Stimulated activated CD4-positive, alpha-beta T cell treated with anti-CD3 and anti-CD28 coated beads, Interleukin-1b, Interleukin-23, amount 100 ng/mL, for 1 hour (primary cell): Measurements from ENCODE around the gene NDC80.
"Not testable (repeated sequence)": the region's sequence is repeated elsewhere in the genome, so short reads cannot be mapped to it uniquely, and the experiment has no call there.

Experiments used
- DNase-seq, 2 donors: peaks; one replicate each; pipeline ENCODE4 v3.0.0-alpha.2; 2020; ENCODE audit warnings: low read depth in 2 of 2

NDC80 gene

DNA sequence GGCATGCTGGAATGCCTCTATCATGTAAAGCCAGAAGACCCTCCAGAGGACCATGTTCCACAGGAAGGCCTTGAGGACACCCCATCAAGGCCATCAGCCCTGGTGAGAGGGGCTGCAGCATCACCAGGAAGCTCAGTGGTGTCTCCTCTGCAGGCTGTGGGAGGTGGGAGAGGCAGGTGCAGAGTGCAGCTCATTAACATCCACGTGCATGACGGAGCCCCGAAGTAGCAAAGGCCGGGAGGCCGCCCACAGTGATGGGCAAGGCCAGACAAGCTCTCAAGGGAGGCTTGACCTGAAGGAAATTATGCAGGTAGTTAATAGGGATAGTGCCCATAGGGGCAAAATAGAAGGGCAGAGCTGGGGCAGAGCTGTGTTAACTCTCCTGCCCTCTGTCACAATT is 53.9 kb downstream of the NDC80 start:
- no peak for DNase-seq

DNA sequence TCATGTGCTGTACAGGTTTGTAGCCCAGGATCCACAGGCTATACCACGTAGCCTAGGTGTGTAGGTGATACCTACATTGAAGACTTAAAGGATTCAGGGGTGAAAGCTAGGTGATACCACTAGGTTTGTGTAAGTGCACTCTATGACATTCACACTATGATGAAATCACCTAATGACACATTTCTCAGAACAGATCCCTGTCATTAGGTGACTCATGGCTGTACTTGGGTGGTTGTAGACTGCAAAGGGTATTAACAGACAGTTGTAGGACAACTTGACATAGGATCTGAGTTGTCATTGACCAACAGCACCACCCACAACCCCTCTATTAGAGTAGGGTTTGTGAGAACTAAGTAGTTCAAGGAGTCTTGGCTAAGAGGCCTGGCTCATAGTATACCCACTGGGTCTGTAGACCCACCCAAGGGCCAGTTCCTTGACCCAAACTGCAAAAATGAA is 56.5 kb downstream of the NDC80 start:
- DNase-seq, result no peak

DNA sequence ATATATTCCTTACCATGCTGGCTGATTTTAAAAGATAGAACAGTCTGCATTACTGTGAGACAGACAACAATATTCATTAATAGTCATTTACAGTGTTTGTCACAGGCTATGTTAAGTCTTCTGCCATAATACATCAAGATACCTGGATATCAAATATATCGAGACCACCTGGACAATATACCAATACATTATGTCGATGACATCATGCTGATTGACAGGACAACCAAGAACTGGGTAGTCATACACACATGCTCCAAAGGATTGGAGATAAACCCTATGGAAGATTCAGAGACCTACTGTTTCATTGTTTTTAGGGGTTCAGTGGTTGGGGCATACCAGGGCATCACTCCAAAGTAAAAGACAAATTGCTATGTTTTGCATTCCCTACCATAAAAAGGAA is 57.6 kb downstream of the NDC80 start:
- DNase-seq, result no peak

DNA sequence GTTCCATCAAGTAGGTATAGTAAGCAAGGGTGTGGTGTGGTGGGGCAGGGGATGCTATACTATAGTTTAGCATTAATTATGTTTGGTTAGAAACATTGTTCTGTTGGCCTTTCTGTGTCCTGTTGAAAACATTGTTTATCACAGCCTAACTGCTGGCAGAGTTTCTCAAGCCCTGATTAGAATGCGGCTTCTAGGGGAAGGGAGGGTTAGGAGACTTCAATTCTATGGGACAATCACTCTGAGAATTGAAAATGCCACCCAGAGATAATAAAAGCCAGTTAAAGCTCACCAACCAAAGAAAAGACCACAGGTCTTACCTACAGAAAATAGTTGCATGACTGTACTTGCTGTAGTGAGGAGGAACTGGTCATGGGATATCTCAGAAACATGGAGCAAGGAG is 64.2 kb downstream of the NDC80 start:
- no peak for DNase-seq

DNA sequence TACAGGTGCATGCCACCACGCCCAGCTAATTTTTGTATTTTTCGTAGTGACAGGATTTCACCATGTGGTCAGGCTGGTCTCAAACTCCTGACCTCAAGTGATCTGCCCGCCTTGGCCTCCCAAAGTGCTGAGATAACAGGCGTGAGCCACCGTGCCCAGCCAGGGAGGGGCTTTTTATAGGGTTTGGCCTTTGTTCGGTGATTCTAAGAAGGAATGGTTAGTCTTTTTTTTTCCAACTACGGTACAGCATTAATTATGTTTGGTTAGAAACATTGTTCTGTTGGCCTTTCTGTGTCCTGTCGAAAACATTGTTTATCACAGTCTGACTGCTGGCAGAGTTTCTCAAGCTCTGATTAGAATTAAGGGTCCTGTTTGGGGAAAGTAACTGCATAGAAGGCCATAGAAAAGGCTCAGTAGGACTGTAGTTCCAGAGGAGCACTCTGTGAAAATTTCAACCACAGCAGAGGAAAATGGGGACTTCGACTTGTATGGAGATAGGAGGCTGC is 64.8 kb downstream of the NDC80 start:
- DNase-seq, result no peak

DNA sequence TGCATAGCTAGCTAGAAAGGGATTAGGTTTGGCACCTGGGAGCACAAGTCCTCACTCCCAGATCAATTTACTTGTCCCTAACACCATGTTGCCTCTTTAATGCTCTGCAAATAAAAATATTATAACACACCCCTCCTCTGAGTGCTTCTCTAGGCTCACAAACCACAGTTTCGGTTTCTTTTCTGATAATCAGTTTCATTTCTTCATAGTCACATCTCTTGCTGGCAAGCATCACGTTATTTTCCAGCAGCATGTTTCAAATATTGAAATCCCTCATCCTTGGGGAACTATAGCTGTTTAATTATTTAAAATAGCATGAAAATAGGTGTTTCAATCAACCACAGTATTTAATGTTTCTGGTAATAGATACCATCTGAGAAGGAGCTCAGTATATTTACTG is 70.3 kb downstream of the NDC80 start:
- DNase-seq, result no peak

DNA sequence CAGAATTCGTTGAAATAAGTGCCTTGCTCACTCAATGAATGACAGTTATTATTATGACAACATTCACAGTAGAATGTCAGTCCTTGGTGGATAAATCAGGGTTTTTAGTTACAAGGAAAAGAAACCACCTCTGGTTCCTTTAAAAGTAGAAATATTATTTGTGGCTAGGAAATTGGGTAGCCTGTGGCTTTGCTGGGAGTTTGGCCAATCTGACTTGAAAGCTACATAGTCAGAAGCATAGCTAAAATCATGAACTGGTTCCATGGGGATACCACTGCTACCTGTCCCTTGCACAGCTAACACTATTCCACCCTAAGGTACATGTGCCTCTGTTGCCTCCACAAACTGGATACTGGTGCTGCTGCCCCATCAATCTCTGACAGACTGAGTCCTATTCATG is 71.4 kb downstream of the NDC80 start:
- no peak for DNase-seq

DNA sequence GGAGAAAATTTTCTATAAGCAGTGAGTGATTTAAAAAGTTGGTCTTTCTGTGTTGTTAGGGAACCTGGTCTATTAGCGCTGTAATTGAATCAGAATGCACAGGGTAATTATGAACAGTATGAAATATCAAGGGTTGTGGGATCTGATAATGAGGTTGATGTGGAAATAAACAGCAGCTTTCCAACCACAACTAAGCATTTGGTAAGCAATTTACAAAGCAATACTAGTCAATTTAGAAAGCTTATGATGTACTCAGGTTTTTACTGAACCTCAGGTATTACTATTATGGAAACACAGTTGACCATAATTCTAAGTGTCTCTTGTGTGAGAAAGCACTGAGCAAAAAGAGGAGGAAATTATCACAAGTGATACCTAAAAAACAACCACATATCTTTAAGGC is 73.2 kb downstream of the NDC80 start:
- no peak for DNase-seq

DNA sequence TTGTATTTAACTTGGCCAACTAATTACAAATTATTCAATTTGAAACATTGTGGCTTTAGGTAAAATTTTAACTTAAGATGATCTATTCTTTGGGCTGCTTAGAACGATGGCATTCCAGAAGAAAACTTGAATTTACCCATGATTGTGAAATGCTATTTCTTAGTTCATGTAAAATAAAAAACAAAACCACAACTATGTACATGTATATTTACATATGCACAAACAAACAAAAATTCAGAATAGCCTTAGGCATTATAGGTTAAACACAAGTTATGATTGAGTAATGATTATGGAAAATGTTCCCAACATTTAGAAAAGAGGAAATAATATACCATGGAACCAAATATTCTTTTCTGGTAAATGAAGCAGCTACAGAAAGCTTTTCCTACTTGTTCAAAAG is 80.6 kb downstream of the NDC80 start:
- DNase-seq, result no peak

DNA sequence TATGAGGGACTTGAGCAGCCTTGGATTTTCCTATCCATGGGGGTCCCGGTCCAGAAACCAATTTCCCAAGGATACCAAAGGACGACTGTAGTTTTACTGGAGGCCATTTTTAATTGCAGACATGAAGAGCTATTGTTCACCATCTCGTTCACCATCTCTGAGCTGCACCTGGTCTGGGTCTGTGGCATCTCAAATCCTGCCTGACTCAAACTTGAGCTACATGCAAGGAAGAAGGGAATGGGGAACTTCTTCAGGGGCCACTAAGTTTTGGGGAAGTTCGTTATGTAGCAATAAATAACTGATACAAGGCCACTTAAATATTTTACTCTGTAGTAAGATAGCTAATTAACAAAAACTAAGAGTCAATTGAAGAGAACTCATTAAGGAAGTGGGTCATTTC is 82.1 kb downstream of the NDC80 start:
- DNase-seq, result no peak

DNA sequence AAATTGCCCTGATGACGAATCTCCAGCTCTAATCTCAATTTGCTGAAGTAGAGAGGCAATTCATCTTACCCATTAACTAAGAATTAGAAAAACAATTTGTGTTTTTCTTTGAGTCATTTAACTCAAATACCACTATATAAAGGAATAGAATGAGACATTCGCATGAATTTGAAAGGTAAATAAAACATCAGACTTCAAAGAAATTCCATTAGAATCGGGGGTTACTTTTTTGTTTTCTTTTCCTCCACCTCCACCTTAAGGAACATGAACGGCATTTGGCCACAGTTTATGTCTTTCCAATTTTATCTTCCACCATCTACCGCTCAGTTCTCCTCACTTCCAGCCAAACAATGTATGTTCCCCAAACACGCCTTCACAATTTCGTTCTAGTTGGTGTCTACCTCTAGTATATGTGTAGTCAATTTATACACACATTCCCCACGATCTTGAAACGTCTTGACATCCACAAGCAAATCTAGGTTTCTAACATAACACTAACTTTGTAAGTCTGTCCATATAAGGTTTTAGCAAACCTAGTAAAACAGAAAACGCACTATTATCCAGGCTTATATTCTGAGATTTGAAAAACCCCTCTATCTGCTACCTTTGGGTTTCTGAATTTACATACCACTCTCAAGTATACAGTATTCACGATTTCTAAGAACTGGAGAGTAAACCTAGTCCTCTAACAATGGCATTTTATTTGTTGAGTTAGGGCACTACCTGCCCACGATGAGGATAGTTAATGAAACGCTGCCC is 83.0 kb downstream of the NDC80 start:
- no peak for DNase-seq

DNA sequence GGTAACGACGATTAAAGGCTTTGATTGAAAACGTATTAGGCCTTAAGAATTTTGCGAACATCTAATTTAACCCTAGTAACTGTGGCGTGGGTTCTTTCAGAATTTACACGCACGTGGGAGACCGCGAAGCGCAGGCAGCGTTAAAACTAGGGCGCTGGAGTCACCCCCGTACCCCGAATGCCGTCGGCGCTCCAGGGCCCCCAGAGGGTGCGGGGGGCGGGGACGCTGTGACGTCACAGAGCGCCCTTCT is 83.5 kb downstream of the NDC80 start:
- DNase-seq, result peak; percentile 50 to 52

DNA sequence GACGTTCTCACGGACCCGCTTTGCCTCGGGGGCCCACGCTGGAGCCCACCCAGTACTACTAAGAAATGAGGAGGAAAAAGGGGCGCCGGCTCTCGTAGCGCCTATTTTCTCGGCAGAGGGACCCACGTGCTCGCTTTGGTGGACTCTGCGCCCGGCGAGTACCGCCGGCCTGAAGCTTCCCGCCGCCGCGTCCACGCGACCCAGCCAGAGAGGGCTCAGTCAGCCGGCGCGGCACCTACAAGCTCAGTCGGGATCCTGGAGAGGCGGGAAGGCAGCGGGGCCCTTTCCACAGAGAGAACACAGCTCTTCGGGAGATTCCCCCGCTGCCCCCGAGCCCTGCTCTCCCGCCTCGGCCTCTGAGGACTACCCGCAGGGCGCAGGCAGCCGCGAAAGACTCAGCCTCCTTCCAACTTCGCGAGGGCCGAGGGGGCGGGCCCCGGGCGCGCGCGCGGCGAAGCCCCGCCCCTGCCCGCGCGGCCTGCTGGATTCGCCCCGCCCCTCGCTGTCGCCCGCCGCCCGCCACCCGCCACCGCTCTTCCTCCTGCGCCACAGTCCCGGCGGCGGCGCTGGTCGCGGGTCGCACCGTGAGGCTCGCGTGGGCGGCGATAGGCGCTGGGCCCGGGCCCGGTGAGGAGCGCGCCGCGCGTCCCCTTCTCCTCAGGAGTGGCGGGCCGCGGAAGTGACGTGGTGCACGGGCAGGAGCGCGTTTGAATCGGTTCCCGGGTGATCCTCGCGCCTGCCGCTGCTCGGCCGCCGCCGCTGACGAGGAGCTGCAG is 84.0 kb downstream of the NDC80 start, which contains the start of gene SMCHD1:
SMCHD1 (plus strand) TSS at position 549 of the 776 bp plus-strand sequence. CDS start 350 bp downstream, outside the sequence.
- DNase-seq, result peak; percentile 63 to 85

DNA sequence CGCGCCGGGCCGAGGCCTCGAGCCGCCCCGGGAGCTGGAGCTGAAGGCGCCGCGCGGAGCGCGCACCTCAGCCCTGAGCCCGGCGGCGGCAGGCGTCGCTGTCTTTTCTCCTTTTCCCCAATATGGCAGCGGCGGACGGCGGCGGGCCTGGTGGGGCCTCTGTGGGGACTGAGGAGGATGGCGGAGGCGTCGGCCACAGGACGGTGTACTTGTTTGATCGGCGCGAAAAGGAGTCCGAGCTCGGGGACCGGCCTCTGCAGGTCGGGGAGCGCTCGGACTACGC is 84.5 kb downstream of the NDC80 start:
- DNase-seq, result no peak

DNA sequence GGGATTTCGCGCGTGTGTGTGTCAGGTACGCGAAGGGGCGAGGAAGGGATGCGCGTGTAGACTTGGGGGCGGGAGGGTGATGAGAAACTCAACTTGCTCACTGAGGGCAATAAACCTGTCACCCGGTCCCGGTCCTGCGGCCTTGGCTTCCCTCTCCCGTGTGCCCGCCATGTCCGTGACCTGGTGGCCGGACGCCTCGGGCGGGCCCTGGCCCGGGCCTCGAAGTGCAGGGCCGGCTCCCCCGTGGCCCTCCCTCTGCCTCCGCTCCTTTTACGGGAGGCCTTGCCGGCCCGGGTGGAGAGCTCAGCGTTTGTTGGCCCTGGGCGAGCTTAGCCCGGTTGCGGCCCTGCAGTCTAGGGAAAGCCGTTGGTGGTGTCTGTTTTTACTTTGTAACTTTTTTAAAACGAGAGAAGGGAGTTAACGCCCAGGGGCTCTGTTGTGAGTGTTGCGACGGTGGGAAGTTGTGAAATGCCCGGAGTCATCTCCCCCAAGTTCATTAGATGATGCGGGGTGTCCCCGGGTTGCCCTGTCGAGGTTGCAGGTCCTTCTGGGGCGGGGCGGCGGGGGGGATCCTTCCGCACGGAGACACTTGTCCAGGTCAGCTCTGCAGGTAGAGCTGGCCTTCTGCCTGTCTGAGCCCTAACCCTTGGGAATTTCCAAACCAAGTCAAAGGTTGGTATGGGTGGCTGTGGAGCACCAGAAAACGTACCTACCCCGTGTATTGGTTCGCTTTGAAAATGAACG is 85.1 kb downstream of the NDC80 start:
- DNase-seq, result peak in 1 of 2 donors; percentile 12

DNA sequence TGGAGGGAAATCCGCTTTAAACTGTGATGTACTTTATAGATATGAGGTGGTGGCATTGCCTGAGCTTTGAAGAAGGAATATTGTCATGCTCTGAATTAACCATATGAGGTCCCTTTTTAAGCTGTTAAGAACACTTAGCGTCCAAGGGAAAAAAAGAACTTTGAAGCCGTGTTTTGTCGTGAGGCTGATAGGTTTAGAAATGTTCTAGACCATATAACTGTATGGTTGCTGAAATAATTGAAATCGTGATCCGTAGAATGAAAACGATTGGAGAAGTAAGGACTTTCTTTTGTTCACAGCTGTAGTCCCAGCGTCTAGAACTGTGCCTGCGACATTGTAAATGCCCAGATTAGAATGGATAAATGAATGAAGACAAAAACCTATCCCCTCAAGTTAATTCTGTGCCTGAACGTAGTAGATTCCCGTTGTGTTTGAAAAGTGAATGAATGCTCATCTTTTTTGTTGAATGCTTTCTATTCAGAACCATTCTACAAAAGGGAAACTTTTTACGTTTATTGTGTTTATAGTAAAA is 85.7 kb downstream of the NDC80 start:
- no peak for DNase-seq

DNA sequence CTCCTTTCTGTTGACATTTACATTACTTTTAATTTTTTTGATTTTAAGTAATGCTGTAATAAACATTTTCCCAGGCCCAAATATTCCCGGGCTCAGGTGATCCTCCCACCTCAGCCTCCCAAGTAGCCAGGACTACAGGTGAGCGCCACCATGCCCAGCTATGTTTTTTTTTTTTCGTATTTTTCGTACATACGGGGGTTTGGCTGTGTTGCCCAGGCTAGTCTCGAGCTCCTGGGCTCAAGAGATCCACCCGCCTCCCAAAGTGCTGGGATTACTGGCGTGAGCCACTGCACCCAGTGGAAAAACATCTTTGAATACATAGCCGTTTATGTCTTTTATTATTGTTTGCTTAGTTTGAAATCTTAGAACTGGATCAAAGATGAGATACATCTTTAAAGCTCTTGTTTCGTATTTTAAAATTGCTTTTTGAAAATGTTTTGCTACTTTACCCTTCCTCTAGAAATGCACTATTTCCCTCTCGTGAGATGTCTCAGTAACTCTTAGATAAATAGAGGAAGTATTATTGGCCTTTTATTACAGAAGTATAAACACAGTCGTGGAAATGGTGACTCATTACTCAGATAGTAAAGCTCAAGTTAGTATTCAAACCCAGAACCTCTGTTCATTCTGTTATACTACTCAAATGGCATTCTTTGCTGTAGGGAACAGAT is 86.6 kb downstream of the NDC80 start:
- no peak for DNase-seq

DNA sequence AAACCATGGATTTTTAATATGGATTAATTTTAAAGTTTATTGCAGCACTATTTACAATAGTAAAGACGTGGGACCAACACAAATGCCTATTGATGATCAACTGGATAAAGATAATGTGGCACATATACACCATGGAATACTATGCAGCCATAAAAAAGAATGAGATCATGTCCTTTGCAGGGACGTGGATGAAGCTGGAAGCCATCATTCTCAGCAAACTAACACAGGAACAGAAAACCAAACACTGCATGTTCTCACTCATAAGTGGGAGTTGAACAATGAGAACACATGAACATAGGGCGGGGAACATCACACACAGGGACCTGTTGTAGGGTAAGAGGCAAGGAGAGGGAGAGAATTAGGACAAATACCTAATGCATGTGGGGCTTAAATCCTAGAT is 89.5 kb downstream of the NDC80 start:
- DNase-seq, result not testable (repeated sequence)

DNA sequence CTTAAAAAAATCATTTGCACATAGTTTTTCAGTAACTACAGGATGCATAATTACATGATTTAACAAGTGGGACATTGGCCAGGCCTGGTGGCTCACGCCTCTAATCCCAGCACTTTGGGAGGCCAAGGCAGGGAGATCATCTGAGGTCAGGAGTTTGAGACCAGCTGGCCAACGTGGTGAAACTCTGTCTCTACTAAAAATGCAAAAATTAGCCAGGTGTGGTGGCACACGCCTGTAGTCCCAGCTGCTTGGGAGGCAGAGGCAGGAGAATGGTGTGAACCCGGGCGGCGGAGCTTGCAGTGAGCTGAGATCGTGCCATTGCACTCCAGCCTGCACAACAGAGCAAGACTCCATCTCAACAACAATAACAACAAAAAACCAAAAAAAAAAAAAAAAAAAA is 90.9 kb downstream of the NDC80 start:
- not testable (repeated sequence) for DNase-seq

DNA sequence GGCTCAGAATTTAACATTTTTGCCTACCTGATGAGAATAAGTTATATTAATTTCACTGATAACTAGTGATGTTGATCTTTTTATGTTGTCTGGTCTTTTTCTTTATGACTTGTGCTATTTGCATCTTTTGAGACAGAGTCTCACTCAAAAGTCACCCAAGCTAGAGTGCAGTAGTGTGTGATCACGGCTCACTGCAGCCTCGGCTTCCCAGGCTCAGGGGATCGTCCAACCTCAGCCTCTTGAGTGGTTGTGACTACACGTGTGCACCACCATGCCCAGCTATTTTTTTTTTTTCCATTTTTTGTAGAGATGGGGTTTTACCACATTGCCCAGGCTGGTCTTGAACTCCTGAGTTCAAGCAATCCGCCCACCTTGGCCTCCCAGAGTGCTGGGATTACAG is 91.6 kb downstream of the NDC80 start:
- no peak for DNase-seq
